ENCODE results near the gene CACNB4.

Gene CACNB4

DNA sequence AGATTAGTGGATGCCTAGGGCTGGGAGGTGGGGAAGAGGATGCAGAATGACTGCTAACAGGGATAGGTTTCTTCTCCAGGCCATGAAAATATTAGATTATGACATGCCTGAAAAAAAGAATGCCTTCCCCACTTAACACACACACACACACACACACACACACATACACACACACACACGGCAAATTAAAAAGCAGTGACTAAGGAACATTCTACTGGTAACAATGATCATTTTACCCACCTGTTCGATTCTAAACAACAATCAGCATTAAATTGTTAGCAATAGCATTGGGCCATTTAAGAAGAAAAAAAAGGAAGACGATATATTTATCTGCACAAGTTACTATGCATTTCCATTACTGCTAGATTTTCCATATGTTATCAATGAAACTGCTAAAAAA, 10.8 kb downstream of the CACNB4 start:
- no peak for DNase-seq (ENCODE audit: low read depth)

- no peak for DNase-seq (ENCODE audit: low read depth)
Observed at GRCh38 chr2:152086231-152086630, 12.6 kb downstream of the CACNB4 start.

DNA sequence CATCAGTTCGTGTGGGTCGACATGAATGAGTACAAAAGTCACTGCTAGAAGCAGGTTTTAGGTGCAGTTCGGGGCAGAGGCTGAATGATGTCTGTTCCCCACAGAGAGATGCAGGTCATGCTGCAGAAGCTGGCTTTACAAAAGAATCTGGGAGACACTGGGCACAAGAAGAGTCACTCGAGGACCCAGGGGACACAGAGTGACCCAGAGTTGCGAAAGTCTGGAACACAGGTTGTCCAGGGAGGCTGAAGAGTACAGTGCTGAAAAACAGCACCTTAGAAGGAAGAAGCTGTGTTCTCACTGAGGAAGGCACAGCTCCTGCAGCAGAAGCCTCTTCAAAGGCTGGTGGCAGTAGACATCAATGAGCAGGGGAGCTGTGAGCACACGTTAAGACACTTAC, 14.8 kb downstream of the CACNB4 start:
- DNase-seq (ENCODE audit: low read depth), result no peak

DNA sequence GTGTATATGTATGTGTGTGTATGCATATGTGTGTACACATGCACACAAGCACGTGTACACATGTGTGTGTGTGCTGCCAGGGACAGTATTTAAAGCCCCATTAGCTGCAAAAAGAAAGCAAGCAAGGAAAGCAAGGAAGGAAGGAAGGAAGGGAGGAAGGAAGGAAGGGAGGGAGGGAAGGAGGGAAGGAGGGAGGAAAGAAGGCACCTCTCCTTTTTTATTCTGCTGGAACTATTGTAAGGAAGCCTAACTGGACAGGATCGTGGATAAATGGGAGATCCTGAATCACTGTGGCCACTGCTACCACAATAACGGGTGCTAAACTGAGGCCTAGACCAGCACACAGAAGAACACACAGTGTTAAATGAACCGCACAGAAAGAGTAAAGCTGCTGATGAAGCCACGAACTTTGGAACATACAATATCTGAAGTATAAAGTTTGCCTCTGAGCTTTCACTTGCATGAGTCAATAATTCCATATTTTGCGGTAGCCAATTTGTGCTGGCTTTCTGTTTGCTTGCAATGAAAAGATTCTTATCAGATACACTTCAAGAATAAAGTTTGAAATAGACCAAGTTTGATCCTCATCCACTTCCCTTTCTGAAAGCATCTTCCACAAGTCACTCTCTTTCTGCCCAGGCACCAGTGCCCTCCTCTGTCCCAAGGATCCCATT, 15.5 kb downstream of the CACNB4 start:
- DNase-seq (ENCODE audit: low read depth), result no peak

GRCh38 chr2:152078662-152079061, 20.2 kb downstream of the CACNB4 start:
- no peak for DNase-seq (ENCODE audit: low read depth)

DNA sequence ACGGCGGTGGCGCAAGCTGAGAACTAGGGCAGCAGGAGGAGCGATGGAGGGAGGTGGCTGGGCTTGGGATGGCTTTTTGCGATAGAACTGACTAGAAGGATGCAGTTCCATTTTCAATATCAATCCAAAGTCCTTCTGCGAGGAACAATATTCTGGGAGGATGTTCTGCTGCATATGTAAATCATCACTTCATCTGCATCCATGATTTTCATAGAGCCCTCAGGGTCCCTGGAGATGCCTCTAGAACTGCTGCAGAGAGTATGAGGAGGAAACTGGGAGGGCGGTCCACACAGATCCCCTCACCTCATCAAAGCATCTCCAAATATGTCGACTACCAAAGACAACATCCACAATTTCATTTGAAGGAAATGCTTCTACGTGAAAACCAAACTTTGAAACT, 20.8 kb downstream of the CACNB4 start:
- DNase-seq (ENCODE audit: low read depth), result no peak

DNA sequence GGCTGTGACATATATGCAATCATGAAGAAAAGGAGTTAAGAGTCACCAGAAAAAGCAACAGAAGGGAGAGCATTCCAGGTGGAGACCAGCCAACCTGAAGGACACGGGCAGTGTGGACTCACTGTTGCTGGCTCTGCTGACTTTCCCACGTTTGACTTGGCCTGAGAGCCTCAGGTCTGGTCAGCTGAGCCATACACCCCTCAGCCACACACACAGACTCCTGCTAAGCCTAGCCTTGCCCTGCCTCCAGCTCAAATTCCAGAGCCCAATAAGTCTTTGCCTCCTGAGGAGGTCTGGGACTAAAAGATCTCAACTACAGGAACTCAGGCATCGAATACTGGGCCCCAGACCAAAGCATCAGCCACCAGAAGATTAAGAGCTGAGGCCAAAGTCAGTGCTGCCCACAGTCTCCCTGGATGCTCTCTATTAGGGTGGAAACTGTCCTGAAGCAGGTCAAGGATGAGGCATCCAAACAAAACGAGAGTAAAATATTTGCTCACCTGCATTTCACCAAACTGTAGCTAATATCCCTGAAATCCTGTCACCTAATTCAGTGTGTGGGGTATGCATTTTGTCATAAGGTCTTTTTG, 23.3 kb downstream of the CACNB4 start:
- no peak for DNase-seq (ENCODE audit: low read depth)

DNA sequence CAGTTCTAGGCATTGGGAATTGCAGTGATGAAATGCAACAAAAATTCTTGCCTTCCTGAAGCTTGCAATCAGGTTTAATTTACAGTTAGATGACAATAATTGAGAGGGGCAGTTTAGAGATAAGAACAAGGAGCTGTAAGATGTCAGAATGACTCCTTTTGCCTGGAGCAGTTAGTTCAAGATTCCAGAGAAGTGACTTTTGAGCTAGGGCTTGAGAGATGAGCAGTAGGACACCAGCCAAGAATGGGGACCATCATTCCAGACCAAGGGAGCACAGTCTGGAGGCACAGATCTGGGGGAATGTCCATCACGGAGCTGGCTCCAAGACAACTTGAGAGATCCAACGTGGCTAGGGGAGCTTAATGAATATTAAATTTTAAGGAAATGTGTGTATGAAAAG, 26.8 kb downstream of the CACNB4 start:
- no peak for DNase-seq (ENCODE audit: low read depth)

DNA sequence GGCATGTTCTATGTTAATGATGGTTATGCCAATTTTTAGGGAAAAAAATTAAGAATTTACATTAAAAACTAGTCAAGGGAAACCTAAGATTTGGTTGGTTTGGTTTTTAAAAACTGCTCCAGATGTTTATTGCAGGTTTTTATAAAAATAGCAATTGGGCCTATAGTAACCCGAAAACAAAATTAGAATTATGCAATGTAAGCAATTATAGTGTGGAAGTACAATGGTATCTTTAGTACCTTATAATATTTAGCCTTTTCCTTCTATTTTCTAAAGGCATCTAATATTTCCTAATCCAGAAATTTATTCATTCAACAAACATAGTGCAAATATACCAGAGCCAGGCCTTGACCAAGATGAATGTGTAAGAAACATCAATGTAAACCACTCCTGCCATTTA, 27.3 kb downstream of the CACNB4 start:
- no peak for DNase-seq (ENCODE audit: low read depth)

DNA sequence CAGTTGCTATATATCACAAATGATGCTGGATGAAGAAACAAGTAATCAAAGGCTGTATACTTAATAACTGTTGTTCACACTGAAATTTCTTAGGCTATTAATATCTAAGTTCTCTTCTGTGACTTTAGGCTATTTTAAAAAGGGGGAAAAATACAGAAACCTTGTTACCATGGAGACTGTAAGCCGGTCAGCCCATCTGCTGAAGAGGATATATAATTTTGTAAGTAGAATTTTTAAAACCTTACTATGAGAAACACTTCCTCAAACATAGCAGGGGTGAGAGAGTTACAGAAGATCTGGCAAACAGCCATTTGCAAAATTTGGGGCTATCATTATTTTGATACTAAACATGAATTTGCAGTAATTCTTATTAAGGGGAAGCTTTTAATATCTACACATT, 27.8 kb downstream of the CACNB4 start:
- DNase-seq (ENCODE audit: low read depth), result no peak

GRCh38 chr2:152068226-152068625, 30.6 kb downstream of the CACNB4 start:
- no peak for DNase-seq (ENCODE audit: low read depth)

DNA sequence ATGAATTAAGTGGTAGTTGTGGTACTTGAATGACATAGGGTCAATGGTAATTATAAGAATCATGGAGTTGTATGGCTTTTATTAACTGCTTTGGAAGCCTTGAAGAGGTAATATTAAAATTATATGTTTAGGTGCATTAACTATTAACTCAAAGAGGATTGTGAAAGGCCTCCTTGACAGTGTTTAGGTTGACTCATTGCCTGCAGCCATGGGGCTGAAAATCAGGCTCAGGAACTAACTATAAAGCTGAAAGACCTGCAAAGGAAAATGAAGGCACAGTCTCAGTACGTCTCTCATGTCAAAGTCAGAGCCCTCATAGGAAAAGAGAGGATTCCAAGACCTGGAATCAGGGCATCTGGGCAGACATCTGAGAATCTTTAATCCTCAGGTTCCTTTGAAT, 31.0 kb downstream of the CACNB4 start:
- no peak for DNase-seq (ENCODE audit: low read depth)

DNA sequence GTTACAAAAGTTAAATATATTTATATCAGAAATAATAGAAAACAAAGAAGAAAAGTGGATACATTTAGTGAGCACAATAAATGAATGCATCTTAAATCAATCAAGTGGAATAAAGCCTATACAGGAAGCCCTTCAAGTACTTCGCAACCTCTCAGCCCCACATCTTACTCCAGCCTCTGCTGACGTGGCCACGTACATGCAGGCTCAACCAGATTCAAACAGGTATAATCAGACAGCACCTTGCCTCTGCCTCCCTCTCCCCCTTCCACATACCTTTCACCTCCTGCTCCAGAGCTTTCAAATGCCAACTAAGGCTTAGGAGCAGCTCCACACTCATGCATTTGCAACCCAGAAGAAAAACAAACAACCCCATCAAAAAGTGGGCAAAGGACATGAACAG, 32.9 kb downstream of the CACNB4 start:
- no peak for DNase-seq (ENCODE audit: low read depth)

- no peak for DNase-seq (ENCODE audit: low read depth)
Observed at GRCh38 chr2:152064001-152064400, 34.8 kb downstream of the CACNB4 start.

DNA sequence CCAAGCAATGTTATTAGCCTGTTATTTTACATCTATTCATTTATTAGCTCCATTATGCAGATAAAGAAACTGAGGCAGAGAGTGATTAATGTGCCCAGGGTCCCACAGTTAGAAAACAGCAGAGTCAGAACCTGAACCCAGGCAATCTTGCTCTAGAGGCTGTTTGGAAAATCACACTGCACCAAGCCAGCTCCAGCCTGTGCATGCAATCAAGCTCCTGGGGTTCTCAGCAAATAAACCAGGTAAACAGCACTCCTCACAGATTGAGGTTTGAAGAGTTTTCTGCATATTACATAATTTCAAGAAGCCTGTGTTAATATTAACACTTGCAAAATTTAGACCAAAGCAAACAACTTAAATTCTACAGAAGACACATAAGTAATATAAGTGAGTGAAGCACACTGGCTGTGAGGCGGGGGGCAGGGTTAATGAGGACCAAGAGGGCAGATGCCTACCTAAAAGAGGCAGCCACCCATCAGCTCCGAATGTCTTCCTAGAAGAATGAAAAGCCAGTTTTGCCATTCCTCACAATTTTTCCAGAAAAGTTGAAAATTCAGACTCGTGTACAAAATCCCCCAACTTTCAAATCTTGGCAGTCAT, 35.4 kb downstream of the CACNB4 start:
- no peak for DNase-seq (ENCODE audit: low read depth)

GRCh38 chr2:152062125-152063091, 36.4 kb downstream of the CACNB4 start:
- DNase-seq (ENCODE audit: low read depth), result peak; percentile 45

- DNase-seq (ENCODE audit: low read depth), result no peak
Observed at GRCh38 chr2:152061383-152061782, 37.5 kb downstream of the CACNB4 start.

DNA sequence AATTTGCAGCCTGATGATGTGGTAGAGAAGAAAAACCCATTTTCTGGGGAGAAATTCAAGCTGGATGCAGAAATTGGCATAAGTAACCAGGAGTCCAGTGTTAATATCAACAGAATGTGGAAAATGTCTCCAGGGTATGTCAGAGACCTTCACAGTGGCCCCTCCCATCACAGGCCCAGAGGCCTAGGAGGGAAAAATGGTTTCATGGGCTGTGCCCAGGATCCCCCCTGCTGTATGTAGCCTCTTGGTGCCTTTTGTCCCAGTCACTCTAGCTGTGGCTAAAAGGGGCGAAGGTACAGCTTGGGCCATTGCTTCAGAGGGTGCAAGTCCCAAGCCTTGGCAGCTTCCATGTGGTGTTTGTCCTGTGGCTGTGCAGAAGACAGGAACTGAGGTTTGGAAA, 40.2 kb downstream of the CACNB4 start:
- DNase-seq (ENCODE audit: low read depth), result no peak

- no peak for DNase-seq (ENCODE audit: low read depth)
Observed at GRCh38 chr2:152056418-152056817, 42.4 kb downstream of the CACNB4 start.

DNA sequence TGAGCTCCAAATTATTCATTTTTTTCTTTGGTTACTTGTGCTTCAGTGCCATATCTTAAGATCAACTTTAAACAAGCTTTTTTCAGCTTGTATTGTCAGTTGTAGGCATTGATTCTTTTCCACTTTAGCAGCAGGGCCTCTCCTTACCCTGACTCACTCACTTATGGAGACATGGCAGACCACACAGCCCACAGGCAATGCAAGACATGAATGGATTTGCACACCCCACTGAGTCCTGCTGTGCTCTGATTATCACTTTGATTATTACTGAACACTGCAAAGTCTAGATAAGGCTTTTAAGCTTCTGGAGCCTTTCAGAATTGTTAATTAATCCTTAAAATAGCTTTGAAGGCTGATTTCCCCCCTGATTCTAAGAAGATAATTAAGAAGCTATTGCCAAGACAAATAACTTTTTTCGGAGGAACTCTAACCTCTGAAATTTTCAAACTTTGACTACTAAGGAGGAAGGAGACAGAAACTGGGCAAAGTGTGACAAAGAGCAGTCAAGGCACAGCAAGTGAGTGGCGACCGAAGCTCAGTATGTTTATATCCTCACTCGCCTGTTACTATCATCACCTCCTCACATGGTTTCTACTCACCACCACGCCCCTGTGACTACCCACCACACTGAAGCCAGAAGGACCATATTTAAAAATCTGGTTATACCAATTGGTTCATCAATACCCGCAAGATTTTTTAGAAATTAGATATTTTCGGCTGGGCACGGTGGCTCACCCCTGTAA, 43.3 kb downstream of the CACNB4 start:
- no peak for DNase-seq (ENCODE audit: low read depth)

GRCh38 chr2:152054593-152054992, 44.3 kb downstream of the CACNB4 start:
- DNase-seq (ENCODE audit: low read depth), result peak; percentile 32

- DNase-seq (ENCODE audit: low read depth), result no peak
Observed at GRCh38 chr2:152051436-152051835, 47.4 kb downstream of the CACNB4 start.

All from fibroblast of the conjunctiva (primary cell).